Stimulated activated CD4-positive, alpha-beta T cell treated with anti-CD3 and anti-CD28 coated beads, TNF-alpha, amount 100 ng/mL, for 1 hour (primary cell): ENCODE data around the gene GSTA3.
"Not testable (repeated sequence)": the region's sequence is repeated elsewhere in the genome, so short reads cannot be mapped to it uniquely, and the experiment has no call there.

ENCODE experiments used
- DNase-seq, 3 donors: peaks; one replicate each; pipeline ENCODE4 v3.0.0-alpha.2; 2020; ENCODE audit warnings: low read depth in 3 of 3, low spot score in 1 of 3

GSTA3 gene

DNA sequence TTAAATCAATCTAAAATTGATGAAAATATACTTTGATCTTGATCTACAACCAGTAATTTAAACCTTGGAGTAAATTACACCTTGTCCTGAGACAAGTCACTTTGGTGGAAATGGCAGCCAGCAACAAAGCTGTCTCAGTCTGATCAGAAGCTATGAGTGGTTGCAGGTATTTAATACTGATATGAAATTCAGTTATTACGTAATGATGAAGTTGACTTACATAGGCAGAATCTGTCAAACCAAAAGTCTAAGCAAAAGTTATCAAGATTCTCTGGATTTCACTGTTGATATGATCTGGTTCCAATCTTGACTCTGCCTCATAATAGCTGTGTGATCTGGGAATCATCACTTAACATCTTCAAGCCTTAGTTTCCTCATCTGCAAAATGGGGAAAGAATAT, 41.3 kb downstream of the GSTA3 start:
- DNase-seq: no peak

DNA sequence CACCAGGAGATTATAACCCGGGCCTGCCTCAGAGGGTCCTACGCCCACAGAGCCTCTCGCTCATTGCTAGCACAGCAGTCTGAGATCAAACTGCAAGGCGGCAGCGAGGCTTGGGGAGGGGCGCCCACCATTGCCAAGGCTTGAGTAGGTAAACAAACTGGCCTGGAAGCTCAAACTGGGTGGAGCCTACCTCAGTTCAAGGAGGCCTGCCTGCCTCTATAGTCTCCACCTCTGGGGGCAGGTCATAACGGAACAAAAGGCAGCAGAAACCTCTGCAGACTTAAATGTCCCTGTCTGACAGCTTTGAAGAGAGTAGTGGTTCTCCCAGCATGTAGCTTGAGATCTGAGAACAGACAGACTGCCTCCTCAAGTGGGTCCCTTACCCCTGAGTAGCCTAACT, 48.3 kb downstream of the GSTA3 start:
- not testable (repeated sequence) for DNase-seq

DNA sequence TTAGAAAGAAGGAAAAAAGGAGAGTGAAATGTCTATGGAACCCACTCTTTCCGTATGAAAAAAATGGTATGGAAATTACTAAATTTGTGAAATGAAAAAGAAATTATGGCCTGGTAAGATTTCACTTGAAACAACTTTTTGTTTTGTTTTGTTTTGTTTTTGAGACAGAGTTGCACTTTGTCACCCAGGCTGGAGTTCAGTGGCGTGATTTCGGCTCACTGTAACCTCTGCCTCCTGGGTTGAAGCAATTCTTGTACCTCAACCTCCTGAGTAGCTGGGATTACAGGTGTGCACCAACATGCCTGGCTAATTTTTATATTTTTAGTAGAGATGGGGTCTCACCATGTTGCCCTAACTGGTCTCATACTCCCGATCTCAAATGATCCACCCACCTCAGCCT, 51.1 kb downstream of the GSTA3 start:
- DNase-seq: no peak

DNA sequence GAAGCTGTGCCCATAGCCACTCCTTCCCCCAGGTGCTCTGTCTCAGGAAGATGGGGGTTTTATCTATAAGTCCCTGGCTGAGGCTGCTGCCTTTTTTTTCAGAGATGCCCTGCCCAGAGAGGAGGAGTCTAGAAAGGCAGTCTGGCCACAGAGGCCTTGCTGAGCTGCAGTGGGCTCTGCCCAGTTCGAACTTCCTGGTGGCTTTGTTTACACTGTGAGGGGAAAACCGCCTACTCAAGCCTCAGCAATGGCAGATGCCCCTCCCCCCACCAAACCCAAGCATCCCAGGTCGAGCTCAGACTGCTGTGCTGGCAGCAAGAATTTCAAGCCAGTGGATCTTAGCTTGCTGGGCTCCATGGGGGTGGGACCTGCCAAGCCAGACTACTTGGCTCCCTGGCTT, 53.4 kb downstream of the GSTA3 start:
- not testable (repeated sequence) for DNase-seq

DNA sequence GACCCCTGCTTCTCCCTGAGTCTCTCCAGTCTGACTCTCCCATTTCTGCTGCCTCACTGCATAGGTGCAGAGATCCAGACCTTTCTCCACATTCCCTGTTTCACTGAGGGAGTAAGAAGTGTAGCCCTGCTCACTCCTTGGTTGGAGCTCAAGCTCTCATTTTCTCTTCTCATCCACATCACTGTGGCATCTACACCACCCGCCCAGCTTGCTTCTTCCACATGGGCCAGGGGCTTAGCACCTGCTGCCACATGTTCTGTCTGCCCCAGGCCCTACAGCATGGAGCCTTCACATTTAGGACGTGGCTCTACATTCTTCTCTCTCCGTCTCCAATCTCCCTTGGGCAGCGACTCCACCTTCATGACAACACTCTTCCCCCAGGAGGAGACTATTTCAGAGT, 60.4 kb downstream of the GSTA3 start:
- DNase-seq: no peak
